ENCODE results near the gene DBT. TPM values are rescaled to one million over a fixed set of nuclear protein-coding genes. Genes with fewer than 3 reads are reported as not detected.

DBT gene
- polyA plus RNA-seq, 1 donor (not counting 4 experiments of a cell fraction or from before 2014, with no cell fraction given) = 16.3 TPM

GRCh38 chr1:100250807-100251206, 1.2 kb upstream of the DBT start:
- peaks cover 12% of the 10 kb centered on the region for H3K4me1 ChIP-seq (ENCODE audit: control insufficient read depth, extremely low read depth, insufficient read depth, low read length)
- H3K79me2 ChIP-seq (ENCODE audit: control insufficient read depth, insufficient read depth, low read length) = peaks cover 24% of the 10 kb centered on the region
- H3K9me3 ChIP-seq (ENCODE audit: control insufficient read depth, low read depth, low read length) = no peaks in the 10 kb centered on the region
- no peaks in the 10 kb centered on the region for H3K9me1 ChIP-seq (ENCODE audit: control insufficient read depth, extremely low read depth, insufficient read depth, low read length)
- H4K20me1 ChIP-seq (ENCODE audit: control insufficient read depth, extremely low read depth, insufficient read depth, low read length) = no peaks in the 10 kb centered on the region
- no peaks in the 10 kb centered on the region for H3K27me3 ChIP-seq (ENCODE audit: control insufficient read depth, extremely low read depth, insufficient read depth, low read length)
- FAIRE-seq = no peak
- H3K27ac ChIP-seq (ENCODE audit: control insufficient read depth, insufficient read depth, low read length) = no peak overlapping the region
- H3K4me3 ChIP-seq (ENCODE audit: control insufficient read depth in 2 of 3, extremely low read depth in 1 of 3, insufficient read depth in 2 of 3, low read depth in 1 of 3, low read length in 3 of 3) = no peak overlapping the region
- no peaks in the 10 kb centered on the region for H3K36me3 ChIP-seq (ENCODE audit: control insufficient read depth in 2 of 2, extremely low read depth in 1 of 2, insufficient read depth in 2 of 2, low read length in 2 of 2)
- H3K4me2 ChIP-seq (ENCODE audit: control insufficient read depth, extremely low read depth, insufficient read depth, low read depth, low read length) = no peak overlapping the region
- DNase-seq (ENCODE audit: low read depth, low spot score) = no peak
- dilution Hi-C loops (cut with MboI; ENCODE audit: extremely low pct_ligation_motif_present, low sequenced_read_pairs) = no loop called here
- H2AFZ ChIP-seq (ENCODE audit: control insufficient read depth, low read length) = peak overlapping the region; percentile 95
- H3K9ac ChIP-seq (ENCODE audit: control insufficient read depth, extremely low read depth, insufficient read depth, low read length) = no peak overlapping the region
- TF ChIP-seq CTCF (optimal IDR thresholded peaks at IDR 0.05 in 1 of 3, IDR thresholded peaks at IDR 0.05 in 1 of 3, conservative IDR thresholded peaks at IDR 0.05 in 1 of 3; ENCODE audit: extremely low read depth in 1 of 3, insufficient read depth in 2 of 3, low read length in 3 of 3) (no peak), EZH2 (IDR thresholded peaks at IDR 0.05; ENCODE audit: low read length) (no peak)

- H3K9me3 ChIP-seq (ENCODE audit: control insufficient read depth, low read depth, low read length) = no peaks in the 10 kb centered on the region
- peak overlapping the region; percentile 85 for H3K27ac ChIP-seq (ENCODE audit: control insufficient read depth, insufficient read depth, low read length)
- H3K9ac ChIP-seq (ENCODE audit: control insufficient read depth, extremely low read depth, insufficient read depth, low read length) = peak overlapping the region; percentile 88
- TF ChIP-seq CTCF (optimal IDR thresholded peaks at IDR 0.05 in 1 of 3, IDR thresholded peaks at IDR 0.05 in 1 of 3, conservative IDR thresholded peaks at IDR 0.05 in 1 of 3; ENCODE audit: extremely low read depth in 1 of 3, insufficient read depth in 2 of 3, low read length in 3 of 3) = no peak
- peak overlapping the region; percentile 95 for H2AFZ ChIP-seq (ENCODE audit: control insufficient read depth, low read length)
- no peaks in the 10 kb centered on the region for H3K27me3 ChIP-seq (ENCODE audit: control insufficient read depth, extremely low read depth, insufficient read depth, low read length)
- DNase-seq (ENCODE audit: low read depth, low spot score) (no peak), FAIRE-seq (no peak)
- peak overlapping the region; percentile 81 for H3K4me2 ChIP-seq (ENCODE audit: control insufficient read depth, extremely low read depth, insufficient read depth, low read depth, low read length)
- H3K36me3 ChIP-seq (ENCODE audit: control insufficient read depth in 2 of 2, extremely low read depth in 1 of 2, insufficient read depth in 2 of 2, low read length in 2 of 2) = no peaks in the 10 kb centered on the region
- dilution Hi-C loops (cut with MboI; ENCODE audit: extremely low pct_ligation_motif_present, low sequenced_read_pairs) = no loop called here
- no peaks in the 10 kb centered on the region for H3K9me1 ChIP-seq (ENCODE audit: control insufficient read depth, extremely low read depth, insufficient read depth, low read length)
- H3K79me2 ChIP-seq (ENCODE audit: control insufficient read depth, insufficient read depth, low read length) = peaks cover 29% of the 10 kb centered on the region
- H4K20me1 ChIP-seq (ENCODE audit: control insufficient read depth, extremely low read depth, insufficient read depth, low read length) = no peaks in the 10 kb centered on the region
- peaks cover 12% of the 10 kb centered on the region for H3K4me1 ChIP-seq (ENCODE audit: control insufficient read depth, extremely low read depth, insufficient read depth, low read length)
- H3K4me3 ChIP-seq (ENCODE audit: control insufficient read depth in 2 of 3, extremely low read depth in 1 of 3, insufficient read depth in 2 of 3, low read depth in 1 of 3, low read length in 3 of 3) = peak overlapping the region; percentile 70 to 96 (median 88)
These were observed 630 bp upstream of the DBT start for GRCh38 chr1:100250264-100250663.

Data from keratinocyte (primary cell).